SIG-M5 (cell line): ENCODE measurements around the gene NAGPA.
"Not testable (repeated sequence)": the region's sequence is repeated elsewhere in the genome, so short reads cannot be mapped to it uniquely, and the experiment has no call there.

Experiments used
- DNase-seq: peaks from one replicate; lab custom pipeline; 2025; lab: John Stamatoyannopoulos, UW

NAGPA gene

GRCh38 chr16:5060073-5060641, 26.4 kb upstream of the NAGPA start:
- DNase-seq: no peak

GRCh38 chr16:5059386-5060072, 25.8 kb upstream of the NAGPA start:
- no peak for DNase-seq

GRCh38 chr16:5058476-5058875, 24.7 kb upstream of the NAGPA start:
- no peak for DNase-seq

- no peak for DNase-seq
Observed at GRCh38 chr16:5056352-5056751, 22.6 kb upstream of the NAGPA start.

- DNase-seq: no peak
Observed at GRCh38 chr16:5054876-5055865, 21.4 kb upstream of the NAGPA start.

GRCh38 chr16:5046914-5047313, 13.2 kb upstream of the NAGPA start:
- DNase-seq: no peak

- DNase-seq: no peak
Observed at GRCh38 chr16:5045499-5046115, 11.9 kb upstream of the NAGPA start.

GRCh38 chr16:5044581-5044980, 10.8 kb upstream of the NAGPA start:
- not testable (repeated sequence) for DNase-seq

- DNase-seq: no peak
Observed at GRCh38 chr16:5044011-5044540, 10.3 kb upstream of the NAGPA start.

GRCh38 chr16:5042574-5043171, 8.9 kb upstream of the NAGPA start:
- DNase-seq: no peak

- DNase-seq: no peak
Observed at GRCh38 chr16:5041600-5042133, 7.9 kb upstream of the NAGPA start.

- DNase-seq: no peak
Observed at GRCh38 chr16:5040451-5040850, 6.7 kb upstream of the NAGPA start.

GRCh38 chr16:5036228-5037156, 2.8 kb upstream of the NAGPA start:
- DNase-seq: no peak

GRCh38 chr16:5035909-5036227, 2.1 kb upstream of the NAGPA start:
- DNase-seq: no peak

- no peak for DNase-seq
Observed at GRCh38 chr16:5034167-5034523, 410 bp upstream of the NAGPA start.

- DNase-seq: no peak
Observed at GRCh38 chr16:5032748-5033167, 977 bp downstream of the NAGPA start.

- no peak for DNase-seq
Observed at GRCh38 chr16:5031601-5032000, 2.1 kb downstream of the NAGPA start.

GRCh38 chr16:5030251-5030870, 3.4 kb downstream of the NAGPA start:
- no peak for DNase-seq

GRCh38 chr16:5028950-5029475, 4.7 kb downstream of the NAGPA start:
- no peak for DNase-seq
